OCI-M2 (cell line): ENCODE data around the gene ITGA1.
"Not testable (repeated sequence)": the region's sequence is repeated elsewhere in the genome, so short reads cannot be mapped to it uniquely, and the experiment has no call there.

ENCODE experiments used
- DNase-seq: peaks from one replicate; lab custom pipeline; 2025; ENCODE audit not compliant: unreplicated experiment; lab: John Stamatoyannopoulos, UW

Gene ITGA1

DNA sequence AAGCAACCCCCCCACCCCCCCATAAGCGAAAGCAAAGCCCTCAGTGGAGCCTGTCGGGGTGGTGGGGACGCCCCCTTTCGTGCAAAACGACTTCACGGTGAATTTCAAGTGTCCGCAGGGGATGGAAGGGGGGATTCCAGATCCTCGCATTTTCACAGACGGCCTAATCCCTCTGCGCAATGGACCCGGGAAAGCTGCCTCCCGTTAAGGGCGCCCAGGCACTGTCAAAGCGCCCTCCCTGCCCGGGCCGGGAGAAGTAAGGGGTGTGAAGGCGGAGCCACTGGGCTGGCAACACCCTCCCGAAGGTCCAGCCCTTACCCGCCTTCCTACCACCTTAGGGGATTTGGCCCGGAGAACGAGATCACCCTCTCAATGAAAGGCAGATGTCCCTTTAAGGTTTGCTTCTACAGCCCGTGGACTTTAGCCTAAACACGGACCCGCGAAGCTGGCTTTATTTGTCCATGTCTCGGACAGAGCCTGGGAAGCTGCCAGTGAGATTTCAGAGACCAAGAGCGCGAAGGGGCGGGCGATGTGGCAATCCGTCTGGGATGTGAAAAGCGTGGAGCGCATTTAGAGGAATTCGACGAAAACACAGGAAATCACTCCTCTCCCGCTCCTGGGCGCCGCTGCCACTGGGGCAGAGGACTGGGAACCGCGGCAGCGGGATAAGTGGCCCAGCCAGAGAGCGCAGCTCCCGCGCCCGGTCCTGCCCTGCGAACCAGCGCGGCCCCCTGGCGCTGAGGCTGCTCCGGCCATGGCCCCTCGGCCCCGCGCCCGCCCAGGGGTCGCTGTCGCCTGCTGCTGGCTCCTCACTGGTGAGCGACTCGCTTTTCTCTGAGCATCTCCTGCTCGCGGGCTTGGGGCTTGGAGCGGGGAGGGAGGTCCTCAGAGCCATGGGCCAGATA, at the start of gene ITGA1, which contains the start of gene PELO:
Gene ITGA1, plus strand, starts transcription at position 317 of the 905 bp plus-strand sequence. Its CDS starts 438 bp downstream, at position 755.
Gene PELO, plus strand, starts transcription at position 317 of the 905 bp plus-strand sequence. CDS start 12,479 bp downstream, outside the sequence.
- DNase-seq, result no peak

DNA sequence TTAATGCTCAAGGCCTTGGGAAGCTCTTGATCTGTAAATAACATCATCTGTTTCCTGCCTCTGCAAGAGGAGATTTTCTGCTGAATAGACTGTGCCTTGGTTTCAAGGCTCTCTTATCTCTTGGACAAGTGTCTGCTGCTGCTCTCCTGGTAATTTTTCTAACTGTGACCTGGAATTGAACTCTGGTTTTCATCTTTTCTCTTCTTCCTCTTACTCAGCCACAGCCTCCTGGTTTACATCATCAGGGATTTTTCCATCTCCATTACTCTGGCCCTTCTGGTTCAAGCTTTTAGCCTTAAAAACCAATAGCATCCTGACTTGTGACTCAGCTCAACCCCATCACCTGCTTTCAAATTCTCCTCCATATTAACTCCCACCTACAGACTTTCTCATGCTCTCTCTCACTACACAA, 49.6 kb upstream of the ITGA1 start:
- no peak for DNase-seq

DNA sequence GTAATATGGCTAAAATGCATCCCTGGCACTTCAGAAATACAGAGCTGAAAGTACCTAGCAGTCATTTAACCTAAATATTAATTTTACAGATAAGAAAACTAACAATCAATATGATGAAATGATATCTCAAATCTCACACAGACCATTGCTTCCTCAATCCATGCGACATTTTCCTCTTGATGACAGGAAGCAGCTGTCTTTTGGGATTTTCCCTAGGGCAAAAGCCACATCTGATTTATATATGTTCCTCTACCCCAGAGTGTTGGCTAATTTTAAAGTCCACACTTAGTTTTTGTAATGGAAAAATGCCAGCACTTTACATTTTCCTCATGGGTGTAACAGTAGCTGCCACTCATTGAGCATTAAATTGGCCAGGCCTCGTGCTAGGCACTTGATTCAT, 47.7 kb upstream of the ITGA1 start:
- no peak for DNase-seq

DNA sequence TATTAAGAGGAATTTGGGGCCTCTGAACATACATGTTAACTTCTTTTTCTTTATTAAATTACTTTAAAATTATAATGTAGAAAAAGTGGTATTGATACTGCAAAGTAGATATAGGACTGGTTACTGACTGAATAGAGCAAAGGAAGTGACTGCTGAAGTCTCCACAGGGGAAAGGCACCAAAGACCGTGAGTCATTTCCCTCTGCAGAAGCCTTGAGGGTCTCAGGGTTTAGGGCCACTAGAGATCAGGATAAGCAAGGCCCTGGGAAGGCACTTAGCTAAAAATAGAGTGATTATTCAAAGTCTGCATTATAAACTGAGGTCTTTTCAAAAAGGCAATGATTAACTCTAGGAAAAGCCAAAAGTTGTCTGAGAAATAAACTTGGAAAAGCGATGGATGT, 44.7 kb upstream of the ITGA1 start:
- DNase-seq, result no peak

DNA sequence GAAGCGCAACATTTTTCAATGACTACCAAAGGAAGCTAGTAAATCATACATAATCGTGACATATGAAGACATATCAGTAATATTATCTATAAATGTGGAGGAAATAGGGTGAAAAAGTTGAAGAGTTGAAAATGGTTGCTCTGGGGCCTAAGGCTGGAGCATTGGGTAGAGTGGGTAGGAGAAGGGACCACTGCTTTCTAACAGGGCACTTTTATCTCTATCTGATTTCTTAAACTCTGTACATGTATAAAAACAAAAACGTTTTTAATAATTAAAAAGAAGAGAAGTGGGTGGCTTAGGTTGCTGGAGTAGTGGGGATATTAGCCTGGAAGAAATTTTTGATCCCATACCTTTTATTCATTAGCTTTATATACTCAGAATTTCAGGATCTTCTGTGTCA, 44.2 kb upstream of the ITGA1 start:
- DNase-seq, result no peak

DNA sequence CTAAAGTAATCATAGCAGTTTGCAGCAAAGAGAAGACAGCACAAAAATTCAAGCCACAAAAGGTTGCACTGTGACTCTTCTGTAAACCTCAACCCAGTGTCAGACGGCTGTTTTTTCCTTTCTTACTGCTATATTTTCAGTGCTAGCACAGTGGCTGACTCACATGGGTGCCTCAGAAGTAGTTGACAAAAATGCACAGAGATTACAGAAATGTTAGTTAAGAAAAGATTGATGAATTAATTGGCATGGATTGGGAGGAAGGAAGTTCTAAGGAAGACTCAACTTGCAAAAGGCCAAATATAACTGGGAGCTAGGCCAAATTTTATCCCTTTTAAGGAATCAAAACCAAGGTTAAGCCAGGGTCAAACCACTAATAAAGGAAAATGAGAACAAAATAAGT, 43.7 kb upstream of the ITGA1 start:
- no peak for DNase-seq

DNA sequence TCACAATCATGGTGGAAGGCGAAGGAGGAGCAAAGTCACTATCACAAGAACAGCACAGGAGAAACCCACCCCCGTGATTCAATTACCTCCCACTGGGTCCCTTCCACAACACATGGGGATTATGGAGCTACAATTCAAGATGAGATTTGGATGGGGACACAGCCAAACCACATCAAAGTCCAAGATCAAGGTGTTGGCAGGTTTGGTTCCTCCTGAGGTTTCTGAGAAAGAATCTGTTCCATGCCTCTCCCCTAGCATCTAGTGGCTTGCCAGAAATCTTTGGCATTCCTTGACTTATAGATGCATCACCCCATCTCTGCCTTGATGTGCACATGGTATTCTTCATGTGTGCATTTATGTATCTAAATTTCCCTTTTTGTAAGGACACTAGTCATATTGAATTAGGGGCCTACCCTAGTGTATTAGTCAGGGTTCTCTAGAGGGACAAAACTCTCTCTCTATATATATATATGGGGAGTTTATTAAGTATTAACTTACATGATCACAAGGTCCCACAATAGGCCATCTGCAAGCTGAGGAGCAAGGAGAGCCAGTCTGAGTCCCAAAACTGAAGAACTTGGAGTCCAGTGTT, 42.8 kb upstream of the ITGA1 start:
- DNase-seq, result not testable (repeated sequence)

DNA sequence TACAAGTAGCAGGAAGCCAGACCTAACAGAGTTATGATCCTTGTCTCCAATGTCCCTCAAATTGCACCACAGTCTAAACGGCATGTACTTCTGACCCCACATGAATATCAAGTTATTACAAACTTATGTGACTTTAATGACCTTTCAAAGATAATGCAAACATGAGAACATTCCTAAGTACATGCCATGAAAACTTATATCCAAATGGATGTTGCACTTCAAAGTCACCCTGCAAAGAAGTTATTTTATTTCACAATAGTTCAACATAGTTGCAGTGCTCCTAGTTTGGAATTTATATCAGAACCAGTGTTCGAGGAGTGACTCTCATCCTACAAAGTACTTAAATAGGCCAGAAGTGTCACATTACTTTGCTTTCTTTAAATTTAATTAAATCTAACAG, 41.2 kb upstream of the ITGA1 start:
- no peak for DNase-seq

DNA sequence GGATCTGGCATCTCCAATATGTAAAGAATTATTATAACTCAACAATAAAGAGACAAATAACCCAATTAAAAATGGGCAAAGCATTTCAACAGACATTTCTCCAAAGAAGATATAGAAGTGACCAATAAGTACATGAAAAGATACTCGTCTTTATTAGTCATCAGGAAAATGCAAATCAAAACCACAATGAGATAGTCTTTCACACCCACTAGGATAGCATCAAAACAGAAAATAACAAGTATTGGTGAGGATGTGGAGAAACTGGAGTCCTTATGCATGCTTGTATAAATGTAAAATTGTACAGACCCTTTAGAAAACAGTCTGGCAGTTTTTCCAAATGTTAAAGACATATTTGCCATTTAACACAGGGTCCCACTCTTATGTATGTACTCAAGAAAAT, 39.1 kb upstream of the ITGA1 start:
- no peak for DNase-seq

DNA sequence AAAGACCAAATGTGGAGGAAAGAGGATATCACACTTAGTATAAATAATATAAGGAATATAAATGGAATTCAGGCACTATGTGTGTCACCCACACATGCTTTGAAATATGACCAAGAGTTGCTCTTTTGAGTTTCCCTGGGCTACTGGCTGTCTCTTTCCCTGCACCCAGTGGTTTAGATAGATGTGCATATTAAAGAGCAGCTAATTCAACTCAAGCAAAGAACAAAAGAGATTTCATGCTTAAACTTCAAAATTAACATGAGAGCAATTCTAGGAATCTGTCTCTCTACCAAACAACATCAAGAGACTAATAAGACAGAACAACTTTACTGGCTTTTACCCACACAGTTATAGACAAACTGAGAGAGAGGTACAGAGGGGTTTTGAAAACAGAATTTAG, 38.0 kb upstream of the ITGA1 start:
- no peak for DNase-seq

DNA sequence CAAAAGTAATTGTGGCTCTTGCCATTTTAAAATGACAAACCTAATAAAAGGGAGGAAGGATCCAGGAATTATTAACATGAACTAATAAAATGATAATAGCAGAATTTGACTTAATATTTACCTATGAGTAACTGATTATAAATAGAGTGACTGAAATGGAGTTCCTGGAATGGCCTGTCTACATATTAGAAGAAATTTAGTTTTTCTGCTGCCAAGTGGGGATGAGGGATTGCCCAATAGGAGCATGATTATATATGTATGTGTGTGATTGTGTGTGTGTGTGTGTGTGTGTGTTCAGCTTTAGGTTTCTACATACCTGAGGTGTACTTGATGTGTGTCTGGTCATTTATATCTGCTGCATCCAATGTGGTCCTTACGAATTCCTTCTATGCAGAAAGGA, 36.6 kb upstream of the ITGA1 start:
- DNase-seq, result no peak

DNA sequence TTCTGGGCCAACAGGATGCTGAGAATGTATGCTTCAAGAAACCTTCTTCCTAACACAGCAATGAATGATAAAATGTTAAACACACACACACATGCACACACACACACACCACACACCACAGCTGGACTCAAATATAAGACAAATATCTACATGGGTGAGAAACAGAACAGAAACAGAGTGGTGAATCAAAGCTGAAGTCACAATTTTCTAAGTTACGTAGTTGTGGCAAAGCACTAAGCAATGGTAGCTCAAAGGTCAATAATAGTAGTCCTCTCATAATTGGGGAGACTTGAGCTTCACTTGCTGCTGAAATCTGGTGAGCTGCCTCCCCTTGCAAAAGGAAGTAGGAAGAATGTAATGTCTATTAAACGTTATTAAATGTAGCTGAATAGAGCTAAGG, 33.7 kb upstream of the ITGA1 start:
- no peak for DNase-seq

DNA sequence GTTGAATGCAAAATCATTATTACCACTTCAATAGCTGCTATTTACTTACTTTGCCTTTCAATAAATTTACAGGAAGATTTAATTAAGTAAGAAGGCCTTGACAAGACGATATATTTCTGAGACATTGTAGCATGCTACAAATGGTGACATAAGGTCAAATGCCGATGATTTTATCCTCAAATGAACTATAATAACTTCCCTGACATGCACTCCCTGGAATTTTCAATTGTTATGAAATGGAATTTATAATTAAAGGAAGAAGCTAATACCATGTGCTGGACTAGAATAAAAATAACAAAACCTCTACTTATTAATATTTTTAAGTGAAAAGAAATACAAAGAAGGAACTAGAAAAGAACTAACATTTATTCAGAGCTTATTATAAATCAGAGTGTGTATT, 30.2 kb upstream of the ITGA1 start:
- no peak for DNase-seq

DNA sequence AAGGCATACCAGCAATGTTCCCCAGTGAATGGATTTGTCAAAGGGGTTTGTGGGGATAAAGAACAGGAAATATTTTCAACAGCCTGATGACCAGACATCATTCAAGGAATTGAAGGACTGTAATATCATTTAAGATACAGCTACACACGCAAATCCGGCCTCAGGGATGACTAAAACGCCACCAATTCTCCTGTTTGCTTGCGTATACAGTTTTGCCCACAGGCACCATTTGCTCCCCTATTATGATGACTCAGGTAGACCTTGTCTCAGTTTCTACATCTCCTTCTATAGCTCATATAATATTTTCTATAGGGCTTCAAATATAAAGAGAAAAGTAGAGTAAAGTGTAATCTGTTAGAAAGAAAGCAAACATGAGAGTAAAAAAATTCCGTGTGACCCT, 29.7 kb upstream of the ITGA1 start:
- no peak for DNase-seq

DNA sequence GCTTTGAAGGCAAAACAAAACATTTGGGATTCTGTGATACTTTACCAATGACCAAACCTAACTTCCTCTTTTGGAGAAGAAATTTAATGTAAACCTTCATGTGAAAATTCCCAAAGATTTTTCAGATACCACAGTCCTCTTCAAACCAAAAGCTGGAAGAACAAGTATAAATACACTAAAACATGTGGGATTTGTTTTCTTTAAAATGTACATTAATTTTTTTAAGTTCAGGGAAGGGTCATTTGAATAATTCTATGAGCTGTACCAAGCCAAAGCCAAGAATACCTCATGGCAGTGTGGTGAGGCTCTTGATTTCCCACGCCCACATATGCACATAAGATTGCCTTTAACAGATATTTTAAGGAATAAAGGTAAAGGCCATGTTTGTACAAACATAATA, 28.4 kb upstream of the ITGA1 start:
- no peak for DNase-seq

DNA sequence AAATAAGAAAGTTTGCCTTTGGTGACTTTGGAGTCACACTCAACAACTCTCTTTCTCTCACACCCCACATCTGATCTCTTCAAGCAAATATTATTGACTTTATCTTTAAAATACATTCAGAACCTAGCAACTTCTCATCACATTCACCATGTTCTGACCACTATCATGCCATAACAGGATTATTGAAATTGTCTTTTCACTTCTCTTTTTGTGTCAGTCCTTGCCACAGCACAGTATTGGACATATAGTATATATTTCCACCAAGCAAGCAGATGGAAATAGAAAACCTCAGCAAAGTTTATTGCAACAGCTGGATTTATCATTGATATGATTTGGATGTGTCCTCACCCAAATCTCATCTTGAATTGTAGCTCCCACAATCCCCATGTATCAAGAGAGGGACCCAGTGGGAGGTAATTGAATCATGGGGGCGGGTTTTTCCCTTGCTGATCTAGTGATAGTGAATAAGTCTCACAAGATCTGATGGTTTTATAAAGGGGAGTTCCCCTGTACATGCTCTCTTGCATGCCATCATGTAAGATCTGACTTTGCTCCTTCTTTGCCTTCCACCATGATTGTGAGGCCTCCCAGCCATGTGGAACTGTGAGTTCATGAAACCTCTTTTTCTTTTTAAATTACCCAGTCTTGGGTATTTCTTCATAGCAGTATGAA, 26.9 kb upstream of the ITGA1 start:
- no peak for DNase-seq

DNA sequence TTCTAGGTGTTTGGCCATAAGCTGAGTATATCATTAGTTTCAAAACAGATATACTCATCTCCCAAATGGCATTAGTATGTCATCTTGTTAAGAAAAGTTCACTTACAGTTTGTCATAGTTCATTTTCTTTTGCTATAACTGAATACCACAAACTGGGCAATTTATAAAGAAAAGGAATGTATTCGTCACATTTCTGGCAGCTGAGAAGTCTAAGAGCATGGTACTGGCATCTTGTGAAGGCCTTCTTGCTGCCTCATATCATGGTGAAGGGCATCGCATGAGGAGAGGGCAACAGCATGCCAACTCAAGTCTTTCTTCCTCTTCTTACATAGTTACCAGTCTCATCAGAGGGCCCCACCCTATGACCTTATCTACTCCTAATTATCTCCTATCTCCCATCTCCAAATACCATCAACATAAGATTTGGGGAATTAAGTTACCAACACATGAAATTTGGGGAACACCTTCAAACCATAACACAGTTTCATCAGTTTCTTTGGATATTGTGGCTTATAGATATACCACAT, 20.4 kb upstream of the ITGA1 start:
- no peak for DNase-seq

DNA sequence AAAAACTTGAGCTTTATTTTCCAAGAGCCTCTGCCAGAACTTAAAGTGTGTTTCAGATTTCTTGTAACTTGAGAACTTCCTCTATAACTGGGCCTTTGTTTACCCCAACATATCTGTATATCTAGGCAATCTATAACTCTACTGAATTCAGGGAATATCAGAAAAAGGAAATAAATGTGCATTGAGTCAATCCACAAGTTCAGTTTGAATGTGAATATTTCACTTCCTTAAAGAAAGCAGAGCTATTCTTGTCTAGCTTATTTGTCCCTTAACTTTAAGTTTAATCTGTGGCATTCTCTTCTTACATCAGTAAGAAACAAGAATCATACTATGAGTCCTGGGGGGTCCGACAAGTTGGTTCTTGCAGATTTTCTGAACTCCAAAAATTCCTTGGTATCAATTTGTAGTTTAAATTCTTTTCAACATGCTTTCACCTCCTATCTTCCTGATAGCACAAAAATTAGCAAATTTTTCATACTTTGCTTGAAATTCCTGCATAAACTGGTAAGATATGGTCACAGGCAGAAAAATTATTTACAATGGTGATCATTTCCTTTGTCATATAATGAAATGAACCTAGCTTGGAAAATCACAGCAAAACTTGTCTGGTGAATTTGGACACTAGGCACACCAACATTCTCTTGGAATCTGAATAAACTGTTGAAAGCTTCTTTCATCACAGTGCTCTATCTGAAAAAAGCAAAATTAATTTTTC, 19.8 kb upstream of the ITGA1 start:
- no peak for DNase-seq

DNA sequence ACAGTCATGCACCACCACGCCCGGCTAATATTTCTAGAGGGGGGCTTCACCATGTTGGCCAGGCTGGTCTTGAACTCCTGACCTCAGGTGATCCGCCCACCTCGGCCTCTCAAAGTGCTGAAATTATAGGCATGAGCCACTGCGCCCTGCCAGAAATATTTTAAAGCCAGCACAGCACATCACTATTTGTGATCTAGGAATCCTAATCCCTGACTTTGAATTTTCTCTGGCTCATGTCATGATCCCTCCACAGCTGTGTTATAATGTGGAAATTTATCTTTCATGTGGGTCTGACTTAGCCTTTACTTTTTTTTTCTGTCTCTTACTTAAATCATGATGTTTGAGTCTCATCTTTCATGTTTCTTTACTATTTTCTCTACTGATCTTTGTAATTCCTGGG, 18.7 kb upstream of the ITGA1 start:
- no peak for DNase-seq

DNA sequence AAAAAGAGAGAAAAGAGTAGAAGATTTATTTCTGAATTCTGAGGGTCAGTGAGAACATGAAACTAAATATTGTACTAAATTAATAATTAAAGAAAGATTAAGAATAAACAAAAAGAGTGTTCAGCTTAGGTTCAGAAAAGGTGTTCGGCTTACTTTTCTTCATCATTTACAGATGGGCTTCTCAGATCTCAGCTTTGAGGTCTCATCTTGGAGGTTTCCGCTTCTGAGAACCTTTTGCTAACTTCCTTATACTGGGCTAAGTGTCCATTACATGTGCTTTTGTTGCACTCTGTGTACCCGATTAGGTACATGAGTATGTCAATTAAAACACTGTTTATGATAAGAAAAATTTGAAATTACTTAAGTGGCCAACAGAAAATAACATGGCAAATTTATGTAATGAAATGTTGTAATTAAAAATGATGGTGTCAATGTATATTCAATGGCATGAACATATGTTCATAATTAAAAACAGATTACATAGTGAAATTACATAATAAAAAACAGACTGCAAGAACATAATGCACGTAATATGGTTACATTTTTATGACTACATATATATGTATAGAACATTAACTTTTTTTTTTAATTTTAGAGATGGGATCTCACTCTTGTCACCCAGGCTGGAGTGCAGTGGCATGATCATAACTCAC, 17.3 kb upstream of the ITGA1 start:
- no peak for DNase-seq
